T-cell (primary cell): ENCODE data around the gene SAMD8. TPM values are rescaled to one million over a fixed set of nuclear protein-coding genes. Genes with fewer than 3 reads are reported as not detected.
"Not testable (repeated sequence)": the region's sequence is repeated elsewhere in the genome, so short reads cannot be mapped to it uniquely, and the experiment has no call there.

Experiments used
- ATAC-seq, 4 experiments: fragments of 200-7000 bp in 3 of 4; fragments of 150-1000 bp in 1 of 4; cut with Tn5 transposase; replicated peaks in 1 of 4; 1 replicate in 3 of 4; 2 replicates in 1 of 4; pipeline ENCODE4 v1.10.0; 2021; ENCODE audit warnings: moderate library complexity in 3 of 4, mild to moderate bottlenecking in 2 of 4, moderate number of reproducible peaks in 1 of 4
- CTCF ChIA-PET, 2 donors: fragments of 300-600 bp; sonication (Branson Sonifier 250); formaldehyde crosslinking; loops; one replicate each; lab custom pipeline; 2022; ENCODE audit warnings: antibody characterized with exemption in 2 of 2; lab: Charles Lee
- POLR2A ChIA-PET, 2 donors: fragments of 300-600 bp; sonication (Branson Sonifier 250); formaldehyde crosslinking; loops; one replicate each; lab custom pipeline; 2022; ENCODE audit warnings: antibody characterized with exemption in 2 of 2; lab: Charles Lee
- DNase-seq, 35 experiments: peaks; one replicate each; pipeline versions ENCODE4 v3.0.0 to v3.0.0-alpha.2; 2013 to 2023
- H3K27ac ChIP-seq: one replicate; pipeline ENCODE4 v1.5.1; 2013; ENCODE audit warnings: low read length
- H3K27me3 ChIP-seq, 2 experiments: replicated peaks in 1 of 2; 1 replicate in 1 of 2; 2 replicates in 1 of 2; pipeline versions ENCODE4 v1.6.1 to v1.7.0; 2013; ENCODE audit warnings: low read length in 1 of 2, mixed read lengths in 1 of 2; ENCODE audit not compliant: control insufficient read depth in 2 of 2, insufficient read depth in 2 of 2; ENCODE audit errors: extremely low read depth in 1 of 2
- H3K36me3 ChIP-seq, 2 donors: 1 replicate in 1 of 2; 2 replicates in 1 of 2; pipeline versions ENCODE4 v1.6.1 to v1.7.0; 2013; ENCODE audit warnings: low read length in 1 of 2; ENCODE audit not compliant: control insufficient read depth in 2 of 2, insufficient read depth in 1 of 2; ENCODE audit errors: extremely low read depth in 1 of 2
- H3K4me1 ChIP-seq, 2 experiments: 1 replicate in 1 of 2; 2 replicates in 1 of 2; pipeline versions ENCODE4 v1.6.1 to v1.7.0; 2013; ENCODE audit warnings: low read length in 2 of 2, mixed read lengths in 1 of 2; ENCODE audit not compliant: insufficient read depth in 2 of 2, control insufficient read depth in 1 of 2; ENCODE audit errors: extremely low read depth in 1 of 2
- H3K4me3 ChIP-seq, 2 donors: 1 replicate in 1 of 2; 2 replicates in 1 of 2; pipeline versions ENCODE4 v1.5.1 to v1.7.0; 2013; ENCODE audit warnings: mild to moderate bottlenecking in 2 of 2, low read length in 1 of 2, moderate library complexity in 1 of 2; ENCODE audit not compliant: control insufficient read depth in 1 of 2; ENCODE audit errors: extremely low read depth in 1 of 2
- H3K9me3 ChIP-seq: 2 replicates; pipeline ENCODE4 v1.7.0; 2013
- H3K27ac Mint-ChIP-seq, 2 donors: one replicate each; pipeline ENCODE4 v1.8.0; 2020 to 2021; ENCODE audit warnings: mild to moderate bottlenecking in 2 of 2, mixed read lengths in 2 of 2
- H3K27me3 Mint-ChIP-seq, 2 donors: one replicate each; pipeline ENCODE4 v1.8.0; 2021 to 2022; ENCODE audit warnings: mixed read lengths in 2 of 2
- H3K36me3 Mint-ChIP-seq: one replicate; pipeline ENCODE4 v1.8.0; 2021; ENCODE audit warnings: mixed read lengths
- H3K4me1 Mint-ChIP-seq, 3 donors: one replicate each; pipeline ENCODE4 v1.8.0; 2020 to 2022; ENCODE audit warnings: mixed read lengths in 3 of 3, mild to moderate bottlenecking in 1 of 3
- H3K4me3 Mint-ChIP-seq, 3 donors: one replicate each; pipeline ENCODE4 v1.8.0; 2020 to 2022; ENCODE audit warnings: mild to moderate bottlenecking in 3 of 3, mixed read lengths in 3 of 3, moderate library complexity in 3 of 3
- H3K9me3 Mint-ChIP-seq, 3 donors: one replicate each; pipeline ENCODE4 v1.8.0; 2020 to 2022; ENCODE audit warnings: mixed read lengths in 3 of 3
- WGBS: methylation state at CpG from one replicate; pipeline ENCODE4 v1.1.5; 2013; ENCODE audit warnings: missing lambda C conversion rate; ENCODE audit not compliant: insufficient coverage; 5-methylcytosine and 5-hydroxymethylcytosine counted together
- total RNA-seq, 35 experiments: library from RNA in 6 of 35; stranded (reverse) in 6 of 35; fragments of 120-200 nt in 1 of 35; gene quantifications; one replicate each; pipeline versions ENCODE4 v1.2.1 to v1.2.4 and lab custom pipeline; 2013 to 2026

The SAMD8 gene
- total RNA-seq, 5 donors from 2014 or later (not counting 1 experiment from before 2014, with no cell fraction given), result 15.6 to 28.1 (median 16.1) TPM

DNA sequence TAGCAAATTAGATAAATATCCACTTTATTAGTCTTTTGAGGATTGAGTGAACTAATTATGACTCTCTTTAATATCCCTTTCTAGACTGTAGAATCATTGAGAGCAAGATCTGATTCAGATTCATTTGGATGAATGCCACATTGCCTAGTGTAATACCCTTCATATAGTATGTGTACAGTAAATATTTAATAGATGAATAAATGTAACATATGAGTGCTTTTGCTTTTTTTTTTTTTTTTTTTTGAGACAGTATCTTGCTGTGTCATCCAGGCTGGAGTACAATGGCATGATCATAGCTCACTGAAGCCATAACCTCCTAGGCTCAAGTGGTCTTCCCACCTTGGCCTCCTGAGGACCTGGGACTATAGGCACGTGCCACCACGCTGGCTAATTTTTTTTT is 14.8 kb downstream of the SAMD8 start:
- Histone ChIP-seq H3K36me3 (peaks cover 0 to 9% of the 10 kb centered on the region in 2 donors), H3K4me1 (peaks cover 7 to 18% of the 10 kb centered on the region in 2 experiments), H3K27ac (no peak overlapping the region), H3K9me3 (no peaks in the 10 kb centered on the region), H3K4me3 (no peak overlapping the region), H3K27me3 (no peaks in the 10 kb centered on the region)
- POLR2A ChIA-PET, result no interaction called here
- H3K9me3 Mint-ChIP-seq, result no peaks in the 10 kb centered on the region
- peaks cover 40 to 54% (median 46%) of the 10 kb centered on the region in 3 donors for H3K4me1 Mint-ChIP-seq
- DNase-seq, result no peak
- no peak for ATAC-seq
- H3K27ac Mint-ChIP-seq, result peak overlapping the region in 1 of 2 donors; percentile 25
- H3K27me3 Mint-ChIP-seq, result no peaks in the 10 kb centered on the region
- H3K36me3 Mint-ChIP-seq, result peaks cover 14% of the 10 kb centered on the region
- CTCF ChIA-PET, result interaction anchor here in 1 of 2 donors (0.7 kb wide), 1 partner anchor 826 kb away, joined by 3 read pairs; no protein-coding TSS in a partner anchor
- no CpG with 5 or more reads among the region's 2 CpGs for WGBS
- H3K4me3 Mint-ChIP-seq, result no peak overlapping the region

DNA sequence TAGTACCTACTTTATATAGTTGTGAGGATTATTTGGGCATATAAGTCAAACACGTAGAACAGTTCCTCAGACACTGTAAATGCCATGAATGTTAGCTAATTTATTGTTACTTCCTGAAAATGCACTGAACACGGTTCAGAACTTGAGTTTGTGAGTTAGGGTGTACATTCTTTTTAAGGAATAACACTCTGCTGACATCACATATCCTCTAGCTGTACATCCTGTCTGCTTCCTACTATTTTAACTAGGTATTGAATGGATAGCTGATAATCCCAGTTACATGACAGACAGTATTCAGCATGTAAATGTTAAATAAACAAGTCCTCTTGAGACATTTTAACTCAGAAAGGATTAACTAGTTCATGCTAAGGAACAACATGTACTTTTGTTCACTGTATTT is 16.0 kb downstream of the SAMD8 start:
- Histone ChIP-seq H3K27me3 (no peaks in the 10 kb centered on the region), H3K27ac (no peak overlapping the region), H3K9me3 (no peaks in the 10 kb centered on the region), H3K4me1 (peaks cover 7 to 18% of the 10 kb centered on the region in 2 experiments), H3K4me3 (no peak overlapping the region), H3K36me3 (peaks cover 0 to 9% of the 10 kb centered on the region in 2 donors)
- ATAC-seq (no peak), DNase-seq (no peak)
- H3K4me1 Mint-ChIP-seq, result peaks cover 40 to 57% (median 50%) of the 10 kb centered on the region in 3 donors
- ChIA-PET POLR2A (interaction anchor here in 1 of 2 donors (0.7 kb wide), 1 partner anchor 84 kb away, joined by 4 read pairs; no protein-coding TSS in a partner anchor), CTCF (interaction anchor here in 1 of 2 donors (0.6 kb wide), 1 partner anchor 13 kb away, joined by 3 read pairs; no protein-coding TSS in a partner anchor)
- H3K4me3 Mint-ChIP-seq, result no peak overlapping the region
- no CpG with 5 or more reads among the region's 2 CpGs for WGBS
- no peaks in the 10 kb centered on the region for H3K27me3 Mint-ChIP-seq
- no peak overlapping the region for H3K27ac Mint-ChIP-seq
- peaks cover 18% of the 10 kb centered on the region for H3K36me3 Mint-ChIP-seq
- no peaks in the 10 kb centered on the region for H3K9me3 Mint-ChIP-seq

DNA sequence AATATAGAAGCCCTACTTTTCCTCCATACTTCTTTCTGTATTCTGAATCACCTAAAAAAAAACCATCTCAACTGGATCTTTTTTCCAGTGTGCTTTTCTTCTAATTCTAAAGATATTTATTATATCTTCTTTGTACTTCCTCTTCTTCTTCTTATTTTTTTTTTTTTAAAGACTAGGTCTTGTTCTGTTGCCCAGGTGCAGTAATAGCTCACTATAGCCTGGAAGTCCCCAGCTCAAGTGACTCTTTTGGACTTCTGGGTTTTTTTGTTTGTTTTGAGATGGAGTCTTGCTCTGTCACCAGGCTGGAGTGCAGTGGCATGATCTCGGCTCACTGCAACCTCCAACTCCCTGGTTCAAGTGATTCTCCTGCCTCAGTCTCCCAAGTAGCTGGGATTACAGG is 17.5 kb downstream of the SAMD8 start:
- not testable (repeated sequence) for H3K27me3 ChIP-seq, H3K27ac Mint-ChIP-seq, H3K27ac ChIP-seq, H3K9me3 Mint-ChIP-seq, H3K4me3 ChIP-seq, H3K36me3 ChIP-seq, ATAC-seq, H3K4me3 Mint-ChIP-seq, DNase-seq, H3K27me3 Mint-ChIP-seq, H3K9me3 ChIP-seq
- peaks cover 40 to 54% (median 50%) of the 10 kb centered on the region in 3 donors for H3K4me1 Mint-ChIP-seq
- no CpG with 5 or more reads among the region's 1 CpG for WGBS
- POLR2A ChIA-PET, result interaction anchor here in 1 of 2 donors (0.6 to 1.3 kb wide), 2 partner anchors 14 to 1672 kb away, joined by 5 to 8 read pairs; no protein-coding TSS in a partner anchor
- peaks cover 22% of the 10 kb centered on the region for H3K36me3 Mint-ChIP-seq
- CTCF ChIA-PET, result interaction anchor here (0.5 to 1.4 kb wide), 2 partner anchors 8 to 102 kb away, joined by 3 read pairs; no protein-coding TSS in a partner anchor
- peaks cover 7 to 16% of the 10 kb centered on the region in 2 experiments for H3K4me1 ChIP-seq

DNA sequence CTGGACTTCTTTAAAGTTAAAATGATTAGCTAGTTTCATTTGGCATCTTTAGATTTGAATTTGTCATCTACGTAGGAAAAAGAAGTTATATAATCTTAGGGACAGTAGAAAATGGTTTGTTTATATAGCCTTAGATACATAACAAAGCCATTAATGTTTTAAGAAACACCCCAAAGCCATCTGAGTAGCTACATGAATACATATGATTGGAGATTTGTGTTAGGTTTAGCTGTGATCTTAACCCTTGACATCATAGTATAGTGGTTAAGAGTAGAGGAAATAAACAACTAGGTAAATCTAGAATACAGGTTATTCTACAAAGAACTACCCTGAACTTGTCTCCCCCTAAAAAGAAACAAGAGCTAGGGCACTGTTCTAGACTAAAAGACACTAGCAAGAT is 18.1 kb downstream of the SAMD8 start:
- DNase-seq, result no peak
- no peaks in the 10 kb centered on the region for H3K27me3 ChIP-seq
- no peak overlapping the region for H3K4me3 ChIP-seq
- peak in 1 of 4 experiments; percentile 43 for ATAC-seq
- no peaks in the 10 kb centered on the region for H3K9me3 ChIP-seq
- H3K36me3 Mint-ChIP-seq, result peaks cover 21% of the 10 kb centered on the region
- H3K9me3 Mint-ChIP-seq, result no peaks in the 10 kb centered on the region
- H3K27ac ChIP-seq, result no peak overlapping the region
- peaks cover 7 to 16% of the 10 kb centered on the region in 2 experiments for H3K4me1 ChIP-seq
- peaks cover 0 to 7% of the 10 kb centered on the region in 2 donors for H3K36me3 ChIP-seq
- H3K27me3 Mint-ChIP-seq, result no peaks in the 10 kb centered on the region
- no peak overlapping the region for H3K27ac Mint-ChIP-seq
- peaks cover 45 to 51% (median 48%) of the 10 kb centered on the region in 3 donors for H3K4me1 Mint-ChIP-seq
- ChIA-PET CTCF (interaction anchor here (0.5 to 1.4 kb wide), 3 partner anchors 8 to 103 kb away, joined by 3 read pairs; no protein-coding TSS in a partner anchor), POLR2A (interaction anchor here (0.6 to 1.3 kb wide), 2 partner anchors 15 to 100 kb away, joined by 7 to 8 read pairs; no protein-coding TSS in a partner anchor)
- no peak overlapping the region for H3K4me3 Mint-ChIP-seq
- no CpG with 5 or more reads among the region's 1 CpG for WGBS

DNA sequence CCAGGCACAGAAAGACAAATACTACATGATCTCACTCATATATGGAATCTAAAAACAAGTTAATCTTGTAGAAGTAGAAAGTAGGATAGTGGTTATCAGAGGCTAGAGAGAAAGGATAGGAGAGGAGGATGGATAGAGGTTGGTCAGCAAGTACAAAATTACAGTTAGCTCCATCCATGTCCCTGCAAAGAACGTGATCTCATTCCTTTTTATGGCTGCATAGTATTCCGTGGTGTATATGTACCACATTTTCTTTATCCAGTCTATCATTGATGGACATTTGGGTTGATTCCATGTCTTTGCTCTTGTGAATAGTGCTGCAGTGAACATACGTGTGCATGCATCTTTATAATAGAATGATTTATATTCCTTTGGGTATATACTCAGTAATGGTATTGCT is 22.2 kb downstream of the SAMD8 start:
- H3K27me3 ChIP-seq, H3K9me3 ChIP-seq, H3K27ac ChIP-seq, H3K4me3 ChIP-seq, H3K4me3 Mint-ChIP-seq, H3K4me1 ChIP-seq, H3K27me3 Mint-ChIP-seq, CTCF ChIA-PET, H3K9me3 Mint-ChIP-seq, POLR2A ChIA-PET, DNase-seq, H3K27ac Mint-ChIP-seq, ATAC-seq, H3K36me3 ChIP-seq: not testable (repeated sequence)
- peaks cover 16% of the 10 kb centered on the region for H3K36me3 Mint-ChIP-seq
- 57% methylated on average over 1 of the region's 3 CpGs for WGBS
- peaks cover 47 to 54% (median 54%) of the 10 kb centered on the region in 3 donors for H3K4me1 Mint-ChIP-seq

DNA sequence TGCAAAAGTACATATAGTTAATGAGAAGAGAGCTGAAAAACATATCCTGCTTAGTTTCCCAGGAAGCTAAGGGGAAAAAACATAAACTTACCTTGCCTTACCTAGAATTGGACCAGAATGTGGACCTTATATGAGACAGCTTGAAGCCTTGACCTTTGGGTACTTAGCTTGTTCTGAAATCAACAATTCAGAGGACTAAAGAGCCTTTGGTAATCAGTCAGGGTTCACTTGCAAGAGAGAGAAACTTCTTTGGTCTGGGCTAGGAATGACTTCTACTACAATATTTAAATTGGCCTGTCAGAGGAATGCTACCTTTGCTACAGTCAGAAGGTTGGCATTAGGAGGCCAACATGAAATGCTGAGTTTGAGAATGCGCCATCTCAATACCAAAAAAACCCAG is 24.9 kb downstream of the SAMD8 start:
- DNase-seq (no peak), ATAC-seq (no peak)
- Histone ChIP-seq H3K4me1 (no peaks in the 10 kb centered on the region), H3K4me3 (no peak overlapping the region), H3K36me3 (no peaks in the 10 kb centered on the region), H3K27ac (no peak overlapping the region), H3K27me3 (no peaks in the 10 kb centered on the region), H3K9me3 (no peaks in the 10 kb centered on the region)
- no peak overlapping the region for H3K4me3 Mint-ChIP-seq
- H3K9me3 Mint-ChIP-seq, result no peaks in the 10 kb centered on the region
- H3K4me1 Mint-ChIP-seq, result peaks cover 44 to 53% (median 48%) of the 10 kb centered on the region in 3 donors
- no peaks in the 10 kb centered on the region for H3K27me3 Mint-ChIP-seq
- POLR2A ChIA-PET, result no interaction called here
- H3K27ac Mint-ChIP-seq, result peak overlapping the region in 1 of 2 donors; percentile 80
- no CpG with 5 or more reads among the region's 1 CpG for WGBS
- CTCF ChIA-PET, result interaction anchor here (0.9 to 1.2 kb wide), 3 partner anchors 52 to 99 kb away, joined by 3 to 5 read pairs (median 3); partner anchors contain the start of gene COMTD1 (in 1 of the 2)
- peaks cover 19% of the 10 kb centered on the region for H3K36me3 Mint-ChIP-seq
